Coronary artery (tissue), 2 donors: ENCODE measurements around the gene ITGAE.

ENCODE experiments used
- DNase-seq: peaks from one replicate; pipeline ENCODE4 v3.0.0-alpha.2; 2017; ENCODE audit warnings: low spot score
- H3K27ac ChIP-seq, 2 donors: fragments of 200-600 bp; sonication (generic); one replicate each; pipeline ENCODE4 v1.5.1; 2016 to 2019
- H3K4me3 ChIP-seq: fragments of 200-600 bp; sonication (generic); 2 replicates; pipeline ENCODE4 v1.5.1; 2016; ENCODE audit warnings: mild to moderate bottlenecking, moderate library complexity
- CTCF ChIP-seq: fragments of 200-600 bp; sonication (generic); IDR thresholded peaks from one replicate; pipeline ENCODE4 v1.5.1; 2019; ENCODE audit warnings: antibody characterized with exemption

Gene ITGAE

GRCh38 chr17:3828852-3829232, 27.9 kb upstream of the ITGAE start:
- no peak for DNase-seq
- TF ChIP-seq CTCF, result no peak
- Histone ChIP-seq H3K4me3 (no peak overlapping the region), H3K27ac (peak overlapping the region in 1 of 2 donors; percentile 79)

- peak overlapping the region in 1 of 2 donors; percentile 79 for H3K27ac ChIP-seq
- no peak overlapping the region for H3K4me3 ChIP-seq
- no peak for TF ChIP-seq CTCF
- DNase-seq, result no peak
These were observed 27.3 kb upstream of the ITGAE start for GRCh38 chr17:3828151-3828851.

GRCh38 chr17:3827124-3827773, 26.3 kb upstream of the ITGAE start:
- peak; percentile 14 for TF ChIP-seq CTCF

GRCh38 chr17:3826191-3826590, 25.2 kb upstream of the ITGAE start:
- DNase-seq, result no peak
- H3K27ac ChIP-seq, result no peak overlapping the region
- no peak overlapping the region for H3K4me3 ChIP-seq
- TF ChIP-seq CTCF, result no peak

More at GRCh38 chr17:3827124-3827773, 26.3 kb upstream of the ITGAE start:
- H3K4me3 ChIP-seq, result no peak overlapping the region
- no peak overlapping the region for H3K27ac ChIP-seq
- DNase-seq, result no peak

- Histone ChIP-seq H3K27ac (no peak overlapping the region), H3K4me3 (no peak overlapping the region)
- DNase-seq, result no peak
- TF ChIP-seq CTCF, result no peak
These were observed 20.1 kb upstream of the ITGAE start for GRCh38 chr17:3821101-3821500.

GRCh38 chr17:3818786-3819185, 17.8 kb upstream of the ITGAE start:
- H3K4me3 ChIP-seq, result no peak overlapping the region
- no peak overlapping the region for H3K27ac ChIP-seq
- no peak for TF ChIP-seq CTCF
- DNase-seq, result no peak
